WI38 (cell line): ENCODE data around the gene ATP7A.

Experiments
- H3K4me3 ChIP-seq: 2 replicates; pipeline ENCODE4 v1.5.1; 2011; ENCODE audit warnings: low read depth, mild to moderate bottlenecking, control low read depth, low read length
- TF ChIP-seq, protein P1 (sequence below): IDR thresholded peaks from 2 replicates; pipeline ENCODE4 v1.5.1; 2012; ENCODE audit warnings: low read depth, mild to moderate bottlenecking, control low read depth, low read length

Gene ATP7A

DNA sequence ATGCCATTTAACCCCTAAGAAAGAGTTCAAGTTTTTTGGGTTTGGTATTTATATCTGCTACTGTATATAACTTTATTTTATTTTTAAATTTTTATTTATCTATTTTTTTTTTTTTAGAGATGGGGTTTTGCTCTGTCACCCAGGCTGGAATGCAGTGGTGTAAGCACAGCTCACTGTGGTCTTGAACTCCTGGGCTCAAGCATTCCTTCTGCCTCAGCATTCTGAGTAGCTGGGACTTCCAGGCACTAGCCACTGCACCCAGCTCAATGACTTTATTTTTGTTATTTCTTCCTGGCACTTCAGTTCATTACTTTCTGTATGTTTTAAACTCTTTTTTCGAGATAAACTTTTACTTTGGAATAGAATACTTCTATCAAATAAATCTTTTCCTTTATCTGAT, 101.4 kb downstream of the ATP7A start:
- TF ChIP-seq, protein P1, sequence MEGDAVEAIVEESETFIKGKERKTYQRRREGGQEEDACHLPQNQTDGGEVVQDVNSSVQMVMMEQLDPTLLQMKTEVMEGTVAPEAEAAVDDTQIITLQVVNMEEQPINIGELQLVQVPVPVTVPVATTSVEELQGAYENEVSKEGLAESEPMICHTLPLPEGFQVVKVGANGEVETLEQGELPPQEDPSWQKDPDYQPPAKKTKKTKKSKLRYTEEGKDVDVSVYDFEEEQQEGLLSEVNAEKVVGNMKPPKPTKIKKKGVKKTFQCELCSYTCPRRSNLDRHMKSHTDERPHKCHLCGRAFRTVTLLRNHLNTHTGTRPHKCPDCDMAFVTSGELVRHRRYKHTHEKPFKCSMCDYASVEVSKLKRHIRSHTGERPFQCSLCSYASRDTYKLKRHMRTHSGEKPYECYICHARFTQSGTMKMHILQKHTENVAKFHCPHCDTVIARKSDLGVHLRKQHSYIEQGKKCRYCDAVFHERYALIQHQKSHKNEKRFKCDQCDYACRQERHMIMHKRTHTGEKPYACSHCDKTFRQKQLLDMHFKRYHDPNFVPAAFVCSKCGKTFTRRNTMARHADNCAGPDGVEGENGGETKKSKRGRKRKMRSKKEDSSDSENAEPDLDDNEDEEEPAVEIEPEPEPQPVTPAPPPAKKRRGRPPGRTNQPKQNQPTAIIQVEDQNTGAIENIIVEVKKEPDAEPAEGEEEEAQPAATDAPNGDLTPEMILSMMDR: no peak
- H3K4me3 ChIP-seq: no peak overlapping the region

DNA sequence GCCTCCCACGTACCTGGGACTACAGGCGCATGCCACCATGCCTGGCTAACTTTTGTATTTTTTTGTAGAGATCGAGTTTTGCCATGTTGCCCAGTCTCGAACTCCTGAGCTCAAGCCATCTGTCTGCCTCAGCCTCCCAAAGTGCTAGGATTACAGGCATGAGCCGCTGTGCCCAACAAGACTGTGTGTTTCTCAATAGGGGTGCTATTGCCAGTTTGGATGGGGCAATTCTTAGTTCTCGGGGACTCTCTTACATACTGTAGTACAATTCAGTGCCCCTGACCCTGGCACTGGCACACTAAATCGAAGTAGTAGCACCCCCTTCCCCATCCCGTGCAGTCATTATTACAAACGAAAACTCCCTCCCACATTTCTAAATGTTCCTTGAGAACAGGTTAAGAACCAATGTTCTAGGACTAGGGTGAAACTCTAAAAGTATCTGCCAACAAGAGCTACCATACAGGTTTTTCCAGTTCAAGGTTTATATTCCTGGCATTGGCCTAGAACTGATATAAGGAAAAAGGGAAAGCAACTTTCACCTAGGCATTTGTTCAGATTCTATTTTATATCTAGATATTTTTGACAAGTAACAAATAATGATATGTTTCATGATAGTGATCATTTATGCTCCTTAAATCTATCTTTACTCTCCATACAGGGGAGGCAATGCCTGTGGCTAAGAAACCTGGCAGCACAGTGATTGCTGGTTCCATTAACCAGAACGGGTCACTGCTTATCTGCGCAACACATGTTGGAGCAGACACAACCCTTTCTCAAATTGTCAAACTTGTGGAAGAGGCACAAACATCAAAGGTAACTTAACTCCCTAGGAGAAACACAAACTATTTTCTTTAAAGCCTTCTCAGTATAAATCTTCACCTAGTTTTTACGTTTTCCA, 109.3 kb downstream of the ATP7A start:
- TF ChIP-seq, protein P1: no peak
- no peak overlapping the region for H3K4me3 ChIP-seq

DNA sequence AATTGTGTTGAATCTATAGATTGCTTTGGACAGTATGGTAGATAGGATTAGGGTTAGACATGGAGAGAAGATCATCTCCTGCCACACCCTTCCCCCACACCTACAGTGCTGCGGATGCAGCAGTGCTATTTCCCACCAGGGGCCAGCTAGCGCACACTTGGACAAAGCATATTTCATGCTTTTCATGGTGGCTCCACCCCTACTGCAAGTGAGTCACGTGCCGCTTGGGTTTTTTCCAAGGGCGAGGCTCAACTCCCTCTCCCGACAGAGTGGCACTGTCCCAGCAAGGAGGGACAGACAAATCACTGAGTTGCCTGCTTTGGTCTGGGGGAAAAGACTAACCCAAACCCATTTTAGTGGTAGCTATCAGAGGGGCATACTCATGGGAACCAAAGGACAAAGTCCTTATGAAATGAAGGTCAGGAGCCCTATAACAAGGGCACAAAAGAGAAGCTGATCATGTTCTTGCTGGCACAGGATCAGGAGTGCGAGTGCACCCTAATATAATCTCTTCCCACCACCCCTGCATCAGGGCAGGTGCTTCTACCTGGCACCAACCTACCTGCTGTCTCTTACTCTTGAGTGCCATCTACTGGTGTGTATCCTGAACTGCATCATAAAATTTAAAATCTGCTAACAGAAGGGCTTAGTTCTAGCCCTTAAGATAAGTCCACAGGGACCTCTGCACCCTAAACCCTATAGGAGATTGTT, 114.0 kb downstream of the ATP7A start:
- H3K4me3 ChIP-seq: no peak overlapping the region
- TF ChIP-seq, protein P1: peak; percentile 56

DNA sequence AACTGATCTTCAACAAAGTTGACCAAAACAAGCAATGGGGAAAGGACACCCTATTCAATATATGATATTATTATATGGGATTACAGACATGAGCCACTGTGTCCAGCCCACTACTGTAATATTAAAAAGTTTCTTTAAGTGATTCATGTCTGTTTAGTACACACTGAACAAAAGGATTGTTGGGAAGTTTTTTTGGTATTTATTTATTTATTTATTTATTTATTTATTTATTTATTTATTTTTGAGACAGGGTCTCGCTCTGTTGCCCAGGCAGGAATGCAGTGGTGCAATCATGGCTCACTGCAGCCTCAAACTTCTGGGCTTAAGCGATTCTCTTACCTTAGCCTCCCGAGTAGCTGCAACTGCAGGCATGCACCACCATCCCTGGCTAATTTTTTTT, 117.3 kb downstream of the ATP7A start:
- TF ChIP-seq, protein P1: no peak
- no peak overlapping the region for H3K4me3 ChIP-seq

DNA sequence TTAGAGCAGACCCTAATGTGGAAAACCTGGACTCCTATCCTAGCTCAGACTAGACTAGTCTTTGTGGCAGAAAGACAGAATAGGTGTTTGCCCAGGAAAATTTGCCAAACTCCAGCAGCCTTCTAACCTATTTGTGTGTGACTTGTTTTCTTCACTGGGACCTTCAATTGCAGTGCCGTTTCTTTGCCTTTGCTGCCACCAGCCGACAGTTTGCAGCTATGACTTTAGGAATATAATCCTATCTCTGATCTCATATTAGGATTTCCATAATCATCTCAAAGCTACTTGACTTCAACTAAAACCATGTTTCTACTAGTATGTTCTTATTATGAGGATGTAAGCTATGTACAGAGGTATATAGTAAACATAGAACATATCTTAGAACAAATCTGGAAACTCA, 119.2 kb downstream of the ATP7A start:
- no peak overlapping the region for H3K4me3 ChIP-seq
- TF ChIP-seq, protein P1: peak; percentile 26; the same call in 1 of the 2 replicates

DNA sequence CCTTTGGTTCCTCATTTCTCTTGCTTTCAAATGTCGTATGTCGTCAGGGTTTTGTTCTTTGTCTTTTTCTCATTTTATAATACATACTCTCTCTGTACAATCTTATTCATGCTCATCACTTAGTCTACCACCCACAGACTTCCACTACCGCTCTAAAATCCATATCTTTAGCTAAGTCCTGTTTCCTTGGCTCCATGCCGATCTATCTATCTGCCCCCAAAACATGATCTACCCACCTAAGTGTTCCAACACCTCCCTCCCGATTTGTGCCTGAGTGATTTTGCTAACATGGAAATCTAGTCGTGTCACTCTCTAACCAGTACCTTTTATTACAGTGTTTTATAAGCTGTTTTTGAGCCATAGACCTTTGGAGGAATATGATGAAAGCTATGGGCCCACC, 124.6 kb downstream of the ATP7A start:
- H3K4me3 ChIP-seq: no peak overlapping the region
- TF ChIP-seq, protein P1: no peak

DNA sequence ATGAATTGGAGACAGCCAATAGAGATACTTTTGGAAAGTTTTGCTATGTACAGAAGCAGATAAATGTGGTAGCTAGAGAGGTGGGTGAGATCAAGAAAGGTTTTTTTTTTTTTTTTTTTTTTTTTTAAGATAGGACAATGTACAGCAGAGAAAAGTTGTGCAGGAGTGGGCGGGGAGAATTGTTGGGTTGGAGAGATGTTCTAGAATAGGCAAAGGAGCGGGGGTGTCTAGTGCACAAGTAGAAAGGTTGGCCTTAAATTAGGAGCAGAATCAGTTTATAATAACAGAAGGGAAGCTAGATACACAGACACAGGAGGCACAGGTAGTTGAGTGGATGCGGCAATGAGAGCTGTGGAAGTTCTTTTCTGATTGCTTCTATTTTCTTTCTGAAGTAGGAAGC, 127.4 kb downstream of the ATP7A start:
- no peak overlapping the region for H3K4me3 ChIP-seq
- TF ChIP-seq, protein P1: no peak
